ENCODE measurements around the gene CATSPERZ.

GRCh38 chr11:64324692-64325469, 24.7 kb downstream of the CATSPERZ start:
- TF ChIP-seq CTCF (IDR thresholded peaks at IDR 0.05) (no peak), POLR2A (IDR thresholded peaks at IDR 0.05) (no peak), EP300 (IDR thresholded peaks at IDR 0.05) (no peak)

Measured in ovary (tissue), 3 donors.